A549 treated with dexamethasone at 1 μM for 4 hours (cell line): Measurements from ENCODE around the gene EOLA1. TPM values are rescaled to one million over a fixed set of nuclear protein-coding genes. Genes with fewer than 3 reads are reported as not detected.

ENCODE experiments used
- total RNA-seq: library from RNA; stranded (reverse); fragments of 200-300 nt; extraction: Qiagen RNA extraction; gene quantifications from 5 replicates; pipeline ENCODE4 v1.2.3, GENCODE V29; 2022

EOLA1 gene
- 19.3 to 20.8 TPM (median 19.8 TPM) in 5 replicates for total RNA-seq

DNA sequence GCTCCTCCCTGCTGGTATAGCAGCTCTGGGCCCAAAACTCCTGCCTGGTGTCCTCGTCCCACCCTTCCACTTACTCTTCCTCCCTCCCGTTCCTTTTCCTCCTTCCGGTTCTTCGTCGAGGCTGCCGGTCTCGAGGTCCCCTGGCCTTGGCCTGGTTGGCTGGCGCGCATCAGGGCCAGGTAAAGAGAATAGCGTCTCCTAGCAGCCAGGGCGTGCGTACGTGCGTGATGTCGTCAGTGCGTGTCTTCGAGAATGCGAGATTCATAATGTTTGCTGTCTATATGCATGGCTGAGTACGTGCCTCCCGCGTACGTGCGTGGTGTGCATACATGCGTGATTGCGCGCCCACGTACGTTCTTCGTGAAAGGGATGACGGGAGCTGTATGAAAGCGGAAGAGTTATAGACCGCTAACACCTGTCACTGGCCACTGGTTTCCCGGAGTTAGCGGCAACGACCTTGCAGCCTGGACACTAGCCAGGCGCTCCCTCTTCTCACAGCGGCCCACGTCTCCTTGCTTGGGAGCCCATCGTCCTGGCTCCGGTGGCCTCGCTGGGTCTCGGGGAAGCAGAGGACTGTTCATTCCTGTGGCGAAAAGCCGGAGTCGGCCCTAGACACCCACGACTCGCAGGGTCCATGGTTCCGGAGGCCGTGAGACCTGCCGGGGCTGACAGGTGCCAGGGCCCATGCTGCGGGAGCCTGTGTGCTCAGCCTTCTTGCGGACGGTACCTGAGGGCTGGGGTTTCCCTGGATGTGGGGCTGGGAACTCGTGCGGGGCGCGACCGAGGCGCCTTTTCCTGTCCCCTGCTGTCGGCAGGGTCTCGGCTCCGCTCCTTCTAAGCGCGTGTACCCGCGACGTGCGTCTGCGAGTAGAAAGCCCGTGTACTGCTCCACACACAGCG lies at the start of gene EOLA1:
Gene EOLA1, plus strand, starts transcription at position 392 of the 900 bp plus-strand sequence. CDS start 4,619 bp downstream, outside the sequence.

DNA sequence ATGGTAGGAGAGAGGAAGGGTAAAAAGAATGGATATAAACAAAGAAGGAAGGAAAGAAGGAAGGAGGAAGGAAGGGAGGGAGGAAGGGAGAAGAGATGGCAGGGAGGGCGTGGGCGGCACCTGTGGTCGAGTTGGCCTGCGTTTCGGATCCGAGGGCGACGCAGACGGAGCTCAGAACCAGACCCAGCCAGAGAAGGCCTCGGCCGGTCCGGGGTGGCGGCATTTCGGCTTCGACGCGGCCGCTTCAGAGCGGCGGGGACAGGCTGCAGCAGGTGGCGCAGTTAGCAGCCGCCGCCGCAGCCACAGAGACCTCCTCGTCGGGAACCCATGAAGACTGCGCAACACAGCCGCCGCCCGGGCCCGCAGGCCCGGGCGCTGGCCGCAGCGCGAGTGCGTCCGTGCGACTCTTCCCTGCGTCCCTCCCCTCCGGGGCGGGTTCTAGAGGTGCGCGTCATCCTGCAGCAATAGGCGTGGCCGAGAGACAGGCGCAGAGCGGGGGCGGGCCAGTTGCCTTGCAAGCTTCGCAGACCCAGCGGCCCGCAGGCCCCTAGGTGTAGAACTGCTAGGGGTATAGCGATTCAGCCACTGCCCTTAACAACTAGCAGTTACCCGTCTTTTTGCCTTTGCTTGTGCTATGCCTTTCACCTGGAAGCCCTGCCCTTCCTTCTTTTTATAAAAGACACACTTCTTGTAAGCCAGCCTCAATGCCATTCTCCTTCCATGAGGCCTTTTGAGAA lies 35.7 kb upstream of the EOLA1 start, which contains the start of gene IDS:
Gene IDS, minus strand, starts transcription at position 392 of the 737 bp plus-strand sequence. Its CDS starts 169 bp downstream, at position 223.

DNA sequence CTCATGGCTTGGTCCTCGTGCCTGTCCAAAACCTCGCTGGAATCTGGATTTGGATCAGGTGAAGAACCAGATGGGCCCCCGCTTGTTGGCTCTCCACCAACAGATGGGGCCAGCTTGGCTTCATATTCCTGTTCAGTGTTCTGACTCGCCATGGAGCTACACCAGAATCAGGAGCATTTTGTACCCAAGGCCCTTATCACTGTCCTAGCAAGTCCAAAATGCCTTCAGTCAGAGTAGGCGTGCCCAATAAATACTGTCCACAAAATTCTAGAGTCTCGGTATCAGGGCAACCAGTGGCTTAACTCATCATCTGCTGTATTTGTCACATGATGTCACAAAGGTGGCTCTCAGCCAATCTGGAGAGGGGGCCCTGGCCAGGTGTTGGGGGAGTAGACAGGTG lies 8.9 kb downstream of the EOLA1 start, which contains the start of gene HSFX3:
Gene HSFX3, minus strand, starts transcription at position 224 of the 400 bp plus-strand sequence. Its CDS starts 72 bp downstream, at position 152.

DNA sequence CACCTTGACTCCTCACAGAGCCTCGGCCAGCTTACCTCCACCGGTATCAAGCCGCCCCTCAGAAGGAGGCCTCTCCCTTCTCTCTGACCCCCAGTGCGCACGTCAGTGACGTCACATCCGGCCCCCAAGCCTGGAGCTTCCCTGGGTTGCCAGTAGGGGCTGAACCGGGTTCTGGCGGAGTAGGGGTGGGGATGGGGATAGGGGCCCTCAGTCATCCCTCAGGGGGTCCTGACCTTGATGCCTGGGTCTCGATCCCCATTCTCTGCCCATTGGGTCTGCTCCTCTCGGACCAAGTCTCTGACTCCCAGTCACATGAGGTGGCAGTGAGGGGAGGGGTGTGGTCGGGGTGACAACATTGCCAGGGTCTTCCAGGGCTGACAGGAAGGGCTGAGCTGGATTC lies 46.5 kb downstream of the EOLA1 start, which contains the start of gene MAGEA9B:
Gene MAGEA9B, minus strand, starts transcription at position 101 of the 400 bp plus-strand sequence. CDS start 4,280 bp downstream, outside the sequence.

GRCh38 chrX:149595214-149595613 lies 54.4 kb downstream of the EOLA1 start, which contains the start of gene HSFX2:
Gene HSFX2 (minus strand): TSS chrX:149595314. CDS start chrX:149594700, 614 bp downstream.

Other genes with a start within 250 kb of the EOLA1 start
- 70.1 to 105 TPM (median 99.2 TPM) in 5 replicates for gene IDS, start 35.7 kb upstream of the EOLA1 start, total RNA-seq
- gene HSFX3, start 8.9 kb downstream of the EOLA1 start, total RNA-seq, result not detected in 5 replicates
- gene MAGEA9B, start 46.4 kb downstream of the EOLA1 start, total RNA-seq, result not detected in 5 replicates
- 0.08 to 0.38 TPM (median 0.19 TPM) in 3 of 5 replicates, not detected in the others for gene HSFX2, start 54.3 kb downstream of the EOLA1 start, total RNA-seq
- 24.2 to 27.5 TPM (median 25.5 TPM) in 5 replicates for gene TMEM185A, start 90.8 kb downstream of the EOLA1 start, total RNA-seq
- gene MAGEA11, start 171.0 kb downstream of the EOLA1 start, total RNA-seq, result not detected in 5 replicates
- 0.07 to 0.42 TPM (median 0.16 TPM) in 5 replicates for gene HSFX1, start 233.1 kb downstream of the EOLA1 start, total RNA-seq
- not detected in 5 replicates for gene MAGEA9, start 240.9 kb downstream of the EOLA1 start, total RNA-seq